ENCODE results near the gene GBP4.

DNA sequence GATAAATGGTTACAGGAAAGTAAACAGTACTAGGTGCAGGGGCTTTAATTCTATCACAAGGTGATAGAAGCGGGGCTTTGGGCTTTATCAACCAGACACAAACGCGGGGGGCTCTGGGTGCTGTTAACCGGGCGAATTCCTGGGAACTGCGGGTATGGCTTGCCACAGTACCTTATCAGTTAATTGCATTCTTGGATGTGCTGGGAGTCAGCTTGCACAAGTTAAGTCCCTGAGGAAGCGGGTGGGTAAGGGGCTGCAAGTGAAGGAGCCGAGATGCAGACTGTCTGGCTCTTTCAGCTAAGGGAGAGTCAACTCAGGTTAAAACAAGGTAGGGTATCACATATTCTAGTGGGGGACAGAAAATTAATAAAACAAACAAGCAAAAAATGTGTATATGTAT lies 661 bp downstream of the GBP4 start:
- TF ChIP-seq CTCF (IDR thresholded peaks at IDR 0.05) (no peak), POLR2A (IDR thresholded peaks at IDR 0.05) (no peak), EP300 (IDR thresholded peaks at IDR 0.05) (no peak)
